K562 (cell line): Measurements from ENCODE around the gene MRPL11. TPM values are rescaled to one million over a fixed set of nuclear protein-coding genes. Genes with fewer than 3 reads are reported as not detected.

Source experiments
- ATAC-seq: fragments of 200-7000 bp; cut with Tn5 transposase; 3 replicates; pipeline ENCODE4 v1.9.1; 2020; ENCODE audit warnings: moderate library complexity
- BruUV-seq: library from RNA; stranded (reverse); fragments of 400-500 nt; replicated peaks from 2 replicates; lab custom pipeline; 2021; lab: Mats Ljungman, UMichigan
- CTCF ChIA-PET: fragments of 300-600 bp; formaldehyde crosslinking; extraction: SDS; loops from one replicate; lab custom pipeline; 2021; ENCODE audit warnings: low intra/inter-chr PET ratio; lab: Yijun Ruan, JAX
- POLR2A ChIA-PET: fragments of 300-600, 350-650 bp; sonication (Branson Sonifier 250); formaldehyde crosslinking; extraction: SDS; loops from one replicate; lab custom pipeline; 2021; ENCODE audit warnings: antibody characterized with exemption, inconsistent platforms; lab: Yijun Ruan, JAX
- DNase-seq, 4 experiments: peaks; one replicate each; pipeline versions ENCODE4 v3.0.0 to v3.0.0-alpha.2; 2011 to 2018; ENCODE audit warnings: low spot score in 3 of 4, mixed read lengths in 3 of 4; ENCODE audit errors: extremely low read depth in 1 of 4
- FAIRE-seq: peaks from 2 replicates; lab custom pipeline; 2011; peaks lifted over from hg19 to GRCh38; lab: Jason Lieb, UNC
- H2AFZ ChIP-seq: 2 replicates; pipeline ENCODE4 v1.6.0; 2011; ENCODE audit warnings: low read depth, low read length, control low read depth, inconsistent platforms
- H3K27ac ChIP-seq: fragments of 200-600 bp; 3 replicates; pipeline ENCODE4 v1.8.0; 2011; ENCODE audit warnings: low read depth, mild to moderate bottlenecking, control low read depth, inconsistent platforms, low read length, moderate library complexity, mixed read lengths; ENCODE audit errors: extremely low read depth
- H3K27me3 ChIP-seq, 2 experiments: fragments of 300-600 bp in 1 of 2; 2 replicates in 1 of 2; 3 replicates in 1 of 2; pipeline versions ENCODE4 v1.6.0 to v1.8.0; 2011; ENCODE audit warnings: inconsistent platforms in 2 of 2, low read length in 2 of 2, mild to moderate bottlenecking in 1 of 2, mixed read lengths in 1 of 2, moderate library complexity in 1 of 2; ENCODE audit not compliant: control insufficient read depth in 2 of 2, insufficient read depth in 2 of 2
- H3K36me3 ChIP-seq: fragments of 300-600 bp; 3 replicates; pipeline ENCODE4 v1.8.0; 2011; ENCODE audit warnings: mild to moderate bottlenecking, low read length, inconsistent platforms; ENCODE audit not compliant: control insufficient read depth, insufficient read depth
- H3K4me1 ChIP-seq, 2 experiments: fragments of 200-600 bp in 1 of 2; replicated peaks in 1 of 2; 2 replicates in 1 of 2; 3 replicates in 1 of 2; pipeline versions ENCODE4 v1.5.1 to v1.8.0; 2011; ENCODE audit warnings: inconsistent platforms in 2 of 2, low read length in 2 of 2, mild to moderate bottlenecking in 1 of 2, mixed read lengths in 1 of 2, moderate library complexity in 1 of 2; ENCODE audit not compliant: control insufficient read depth in 2 of 2, insufficient read depth in 2 of 2
- H3K4me2 ChIP-seq: 2 replicates; pipeline ENCODE4 v1.6.1; 2011; ENCODE audit warnings: low read length, control low read depth, inconsistent platforms, mixed read lengths; ENCODE audit not compliant: insufficient read depth
- H3K4me3 ChIP-seq: fragments of 200-600 bp; sonication (generic), shearing (Covaris generic); 2 replicates; pipeline ENCODE4 v1.5.1; 2016; ENCODE audit warnings: control low read depth, inconsistent platforms
- H3K79me2 ChIP-seq: fragments of 200-600 bp; 3 replicates; pipeline ENCODE4 v1.8.0; 2011; ENCODE audit warnings: low read length, inconsistent platforms; ENCODE audit not compliant: control insufficient read depth, insufficient read depth
- H3K9ac ChIP-seq, 2 experiments: 2 replicates each; pipeline versions ENCODE4 v1.6.0 to v1.6.1; 2011; ENCODE audit warnings: low read depth in 2 of 2, low read length in 2 of 2, control low read depth in 1 of 2, inconsistent platforms in 1 of 2, mild to moderate bottlenecking in 1 of 2, mixed read lengths in 1 of 2; ENCODE audit not compliant: insufficient read depth in 1 of 2
- H3K9me1 ChIP-seq: one replicate; pipeline ENCODE4 v1.6.0; 2011; ENCODE audit warnings: inconsistent platforms, mild to moderate bottlenecking, low read length, moderate library complexity; ENCODE audit not compliant: control insufficient read depth, insufficient read depth
- H3K9me3 ChIP-seq: replicated peaks from 2 replicates; pipeline ENCODE4 v1.5.1; 2011; ENCODE audit warnings: low read depth, low read length, inconsistent platforms; ENCODE audit not compliant: control insufficient read depth, insufficient read depth
- H4K20me1 ChIP-seq: replicated peaks from 2 replicates; pipeline ENCODE4 v1.6.1; 2011; ENCODE audit warnings: low read length, inconsistent platforms, mixed read lengths; ENCODE audit not compliant: control insufficient read depth, insufficient read depth
- HBP1 ChIP-seq: fragments of 450-650 bp; formaldehyde crosslinking; IDR thresholded peaks from 2 replicates; pipeline ENCODE4 v1.4.0; 2022; ENCODE audit warnings: missing genetic modification characterization
- KDM5B ChIP-seq: fragments of 200-600 bp; sonication (generic); IDR thresholded peaks from 2 replicates; pipeline ENCODE4 v1.6.1; 2012; ENCODE audit warnings: low read depth, mild to moderate bottlenecking, moderate library complexity, low read length, control low read depth, inconsistent platforms; ENCODE audit not compliant: insufficient replicate concordance
- MCM5 ChIP-seq: fragments of 450-650 bp; IDR thresholded peaks from 2 replicates; pipeline ENCODE4 v1.6.1; 2016; ENCODE audit warnings: low read depth
- RREB1 ChIP-seq: fragments of 250-450 bp; sonication (Bioruptor Pico); IDR thresholded peaks from 2 replicates; pipeline ENCODE4 v1.4.0; 2020
- ZNF318 ChIP-seq, 2 experiments: fragments of 450-650 bp; IDR thresholded peaks; 2 replicates each; pipeline ENCODE4 v1.6.1; 2016; ENCODE audit warnings: mild to moderate bottlenecking in 2 of 2, borderline replicate concordance in 1 of 2, low read depth in 1 of 2, moderate library complexity in 1 of 2
- ZNF764 ChIP-seq: fragments of 250-450 bp; sonication (Bioruptor Pico); IDR thresholded peaks from 2 replicates; pipeline ENCODE4 v1.4.0; 2020; ENCODE audit warnings: low read depth, mild to moderate bottlenecking, moderate library complexity
- in situ Hi-C: fragments of 300-500 bp; cut with MboI; formaldehyde crosslinking; loops from 4 replicates; pipeline ENCODE4 v1.15.0; 2018; ENCODE audit warnings: inconsistent platforms, mixed read lengths
- intact Hi-C: fragments of 100-400 bp; cut with micrococcal nuclease; formaldehyde crosslinking; loops from 2 replicates; pipeline ENCODE4 v1.14.2; 2022
- polyA plus RNA-seq, 8 experiments: library from polyadenylated mRNA; depleted of rRNA in 4 of 8; stranded (reverse) in 5 of 8; unstranded in 3 of 8; fragments of >200 nt; fragmentation: Nextera tagmentation in 2 of 8; fragmentation: Illumina TruSeq in 1 of 8; extraction: Ambion mirVana in 2 of 8; extraction: Trizol in 1 of 8; gene quantifications; 2 replicates each; pipeline versions ENCODE4 v1.2.1 to v1.2.3, GENCODE V29; 2011 to 2014; ENCODE audit warnings: inconsistent platforms in 1 of 8, missing spikeins in 1 of 8
- total RNA-seq, 7 experiments: library from RNA; depleted of rRNA in 6 of 7; stranded (reverse); fragments of >200 nt in 6 of 7; fragmentation: Illumina TruSeq in 2 of 7; extraction: Trizol in 2 of 7; gene quantifications; 2 replicates each; pipeline versions ENCODE4 v1.2.1 to v1.2.3, GENCODE V29; 2011 to 2021; ENCODE audit warnings: low replicate concordance in 1 of 7

Gene MRPL11
- total and polyA plus RNA-seq, 9 of the 15 experiments (the other 6 are each of a cell fraction or from before 2014, with no cell fraction given), result 33.0 to 173 (median 91.9) TPM

GRCh38 chr11:66447012-66447411 lies 8.4 kb upstream of the MRPL11 start:
- H3K4me2 ChIP-seq, result no peak overlapping the region
- H3K27me3 ChIP-seq, result peaks cover 16 to 20% of the 10 kb centered on the region in 2 experiments; a peak in 4 of 5 replicates
- H4K20me1 ChIP-seq, result no peaks in the 10 kb centered on the region
- no TSS peak for BruUV-seq
- DNase-seq, result no peak
- no peaks in the 10 kb centered on the region for H3K36me3 ChIP-seq
- ATAC-seq, result no peak
- POLR2A ChIA-PET, result interaction anchor here (1.0 to 1.1 kb wide), 2 partner anchors 8 to 9 kb away, joined by 3 to 4 read pairs; partner anchors contain the start of gene MRPL11
- CTCF ChIA-PET, result no interaction called here
- H3K9me3 ChIP-seq, result 0 out of 2 replicates have a peak, but pooled peaks cover 1% of the 10 kb centered on the region
- FAIRE-seq, result no peak
- no peaks in the 10 kb centered on the region for H3K4me1 ChIP-seq
- no peak overlapping the region for H3K27ac ChIP-seq
- intact Hi-C loops (no loop called here), in situ Hi-C loops (no loop called here)
- H3K4me3 ChIP-seq, result no peak overlapping the region
- no peak overlapping the region for H2AFZ ChIP-seq
- H3K79me2 ChIP-seq, result no peaks in the 10 kb centered on the region
- H3K9ac ChIP-seq, result no peak overlapping the region; a peak in 1 of 4 replicates
- H3K9me1 ChIP-seq, result no peaks in the 10 kb centered on the region
- TF ChIP-seq HBP1 (CRISPR knock-in tag), result no peak
- no peak for TF ChIP-seq KDM5B
- no peak for TF ChIP-seq ZNF318 (IDR thresholded peaks at IDR 0.05; ENCODE audit: borderline replicate concordance in 1 of 2, low read depth in 1 of 2)
- TF ChIP-seq ZNF764 (CRISPR knock-in tag), result no peak
- TF ChIP-seq RREB1 (CRISPR knock-in tag), result no peak
- TF ChIP-seq MCM5, result no peak
